ENCODE results near the gene NNT.
A peak's percentile ranks its signal among the peaks of the same experiment; 100 is the strongest.
"Not testable (repeated sequence)": the region's sequence is repeated elsewhere in the genome, so short reads cannot be mapped to it uniquely, and the experiment has no call there.

NNT gene

GRCh38 chr5:43683884-43684471 is 81.0 kb downstream of the NNT start:
- in situ Hi-C loops (cut with HindIII; ENCODE audit: low pct_ligation_motif_present, low pct_unique_long_range_greater_than_20kb, low sequenced_read_pairs), result no loop called here
- no peak for DNase-seq

GRCh38 chr5:43685252-43685950 is 82.4 kb downstream of the NNT start:
- in situ Hi-C loops (cut with HindIII; ENCODE audit: low pct_ligation_motif_present, low pct_unique_long_range_greater_than_20kb, low sequenced_read_pairs), result no loop called here
- no peak for DNase-seq

GRCh38 chr5:43687275-43687674 is 84.3 kb downstream of the NNT start:
- no peak for DNase-seq
- in situ Hi-C loops (cut with HindIII; ENCODE audit: low pct_ligation_motif_present, low pct_unique_long_range_greater_than_20kb, low sequenced_read_pairs), result no loop called here

GRCh38 chr5:43691275-43691674 is 88.3 kb downstream of the NNT start:
- DNase-seq, result no peak
- in situ Hi-C loops (cut with HindIII; ENCODE audit: low pct_ligation_motif_present, low pct_unique_long_range_greater_than_20kb, low sequenced_read_pairs), result no loop called here

GRCh38 chr5:43691893-43692292 is 88.9 kb downstream of the NNT start:
- in situ Hi-C loops (cut with HindIII; ENCODE audit: low pct_ligation_motif_present, low pct_unique_long_range_greater_than_20kb, low sequenced_read_pairs), result no loop called here
- DNase-seq, result no peak

GRCh38 chr5:43693411-43693810 is 90.4 kb downstream of the NNT start:
- DNase-seq, result no peak
- in situ Hi-C loops (cut with HindIII; ENCODE audit: low pct_ligation_motif_present, low pct_unique_long_range_greater_than_20kb, low sequenced_read_pairs), result no loop called here

- in situ Hi-C loops (cut with HindIII; ENCODE audit: low pct_ligation_motif_present, low pct_unique_long_range_greater_than_20kb, low sequenced_read_pairs), result no loop called here
These were observed 91.0 kb downstream of the NNT start for GRCh38 chr5:43694027-43694426.

GRCh38 chr5:43696444-43696843 is 93.5 kb downstream of the NNT start:
- in situ Hi-C loops (cut with HindIII; ENCODE audit: low pct_ligation_motif_present, low pct_unique_long_range_greater_than_20kb, low sequenced_read_pairs); DNase-seq: not testable (repeated sequence)

More at GRCh38 chr5:43694027-43694426, 91.0 kb downstream of the NNT start:
- no peak for DNase-seq

GRCh38 chr5:43699910-43700309 is 96.9 kb downstream of the NNT start:
- no peak for DNase-seq
- in situ Hi-C loops (cut with HindIII; ENCODE audit: low pct_ligation_motif_present, low pct_unique_long_range_greater_than_20kb, low sequenced_read_pairs), result no loop called here

GRCh38 chr5:43700601-43701000 is 97.6 kb downstream of the NNT start:
- in situ Hi-C loops (cut with HindIII; ENCODE audit: low pct_ligation_motif_present, low pct_unique_long_range_greater_than_20kb, low sequenced_read_pairs), result no loop called here
- no peak for DNase-seq

GRCh38 chr5:43701227-43701626 is 98.2 kb downstream of the NNT start:
- in situ Hi-C loops (cut with HindIII; ENCODE audit: low pct_ligation_motif_present, low pct_unique_long_range_greater_than_20kb, low sequenced_read_pairs), result no loop called here
- no peak for DNase-seq

GRCh38 chr5:43702293-43702692 is 99.3 kb downstream of the NNT start:
- DNase-seq, result no peak
- in situ Hi-C loops (cut with HindIII; ENCODE audit: low pct_ligation_motif_present, low pct_unique_long_range_greater_than_20kb, low sequenced_read_pairs), result no loop called here

GRCh38 chr5:43702815-43703214 is 99.8 kb downstream of the NNT start:
- in situ Hi-C loops (cut with HindIII; ENCODE audit: low pct_ligation_motif_present, low pct_unique_long_range_greater_than_20kb, low sequenced_read_pairs), result no loop called here
- no peak for DNase-seq

- in situ Hi-C loops (cut with HindIII; ENCODE audit: low pct_ligation_motif_present, low pct_unique_long_range_greater_than_20kb, low sequenced_read_pairs), result no loop called here
- DNase-seq, result no peak
These were observed 101.3 kb downstream of the NNT start for GRCh38 chr5:43704243-43704642.

GRCh38 chr5:43706576-43706975 is 103.6 kb downstream of the NNT start:
- in situ Hi-C loops (cut with HindIII; ENCODE audit: low pct_ligation_motif_present, low pct_unique_long_range_greater_than_20kb, low sequenced_read_pairs); DNase-seq: not testable (repeated sequence)

GRCh38 chr5:43711496-43711895 is 108.5 kb downstream of the NNT start:
- peak; percentile 60 for DNase-seq
- in situ Hi-C loops (cut with HindIII; ENCODE audit: low pct_ligation_motif_present, low pct_unique_long_range_greater_than_20kb, low sequenced_read_pairs), result no loop called here

- no peak for DNase-seq
- in situ Hi-C loops (cut with HindIII; ENCODE audit: low pct_ligation_motif_present, low pct_unique_long_range_greater_than_20kb, low sequenced_read_pairs), result no loop called here
These were observed 109.1 kb downstream of the NNT start for GRCh38 chr5:43712081-43712480.

GRCh38 chr5:43719783-43720182 is 116.8 kb downstream of the NNT start:
- DNase-seq; in situ Hi-C loops (cut with HindIII; ENCODE audit: low pct_ligation_motif_present, low pct_unique_long_range_greater_than_20kb, low sequenced_read_pairs): not testable (repeated sequence)

GRCh38 chr5:43728581-43728980 is 125.6 kb downstream of the NNT start:
- in situ Hi-C loops (cut with HindIII; ENCODE audit: low pct_ligation_motif_present, low pct_unique_long_range_greater_than_20kb, low sequenced_read_pairs), result no loop called here

GRCh38 chr5:43729846-43730478 is 127.0 kb downstream of the NNT start:
- DNase-seq, result peak; percentile 22
- in situ Hi-C loops (cut with HindIII; ENCODE audit: low pct_ligation_motif_present, low pct_unique_long_range_greater_than_20kb, low sequenced_read_pairs), result no loop called here

More at GRCh38 chr5:43728581-43728980, 125.6 kb downstream of the NNT start:
- DNase-seq, result no peak
